ENCODE results near the gene CHRNB4.

The CHRNB4 gene

DNA sequence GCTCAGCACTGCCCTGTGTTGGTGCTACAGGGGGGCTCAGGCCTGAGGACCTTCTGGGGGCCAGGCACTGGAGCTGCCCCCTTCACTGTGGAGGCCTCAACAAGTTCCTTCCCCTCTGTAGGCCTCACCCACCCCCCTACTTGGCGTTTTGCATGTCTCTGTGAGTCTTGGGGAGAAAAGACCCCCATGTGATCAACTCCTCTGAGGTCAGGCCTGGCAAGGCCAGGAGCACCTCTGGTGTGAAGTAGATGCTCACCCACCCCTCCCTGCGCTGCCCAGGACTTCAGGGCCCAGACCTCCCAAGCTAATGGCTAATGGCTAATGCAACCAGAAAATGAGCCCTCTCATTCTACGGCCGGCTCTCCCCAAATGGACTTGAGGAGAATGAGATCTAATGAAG, 34.2 kb upstream of the CHRNB4 start:
- no peak overlapping the region for H3K27ac ChIP-seq
- TF ChIP-seq CTCF (IDR thresholded peaks at IDR 0.05) = no peak
- H3K79me2 ChIP-seq = no peaks in the 10 kb centered on the region
- H3K36me3 ChIP-seq (ENCODE audit: control insufficient read depth, insufficient read depth, low read length) = no peaks in the 10 kb centered on the region
- no peaks in the 10 kb centered on the region for H3K4me1 ChIP-seq
- no peak overlapping the region for H3K9ac ChIP-seq
- no peak overlapping the region for H2AFZ ChIP-seq
- no peak overlapping the region for H3K4me2 ChIP-seq (ENCODE audit: low read length)
- no peaks in the 10 kb centered on the region for H3K9me3 ChIP-seq (ENCODE audit: control insufficient read depth, low read length)
- no peak overlapping the region for H3K4me3 ChIP-seq (ENCODE audit: low read depth, low read length)
- no peaks in the 10 kb centered on the region for H3K27me3 ChIP-seq (ENCODE audit: control insufficient read depth, insufficient read depth, low read length)

DNA sequence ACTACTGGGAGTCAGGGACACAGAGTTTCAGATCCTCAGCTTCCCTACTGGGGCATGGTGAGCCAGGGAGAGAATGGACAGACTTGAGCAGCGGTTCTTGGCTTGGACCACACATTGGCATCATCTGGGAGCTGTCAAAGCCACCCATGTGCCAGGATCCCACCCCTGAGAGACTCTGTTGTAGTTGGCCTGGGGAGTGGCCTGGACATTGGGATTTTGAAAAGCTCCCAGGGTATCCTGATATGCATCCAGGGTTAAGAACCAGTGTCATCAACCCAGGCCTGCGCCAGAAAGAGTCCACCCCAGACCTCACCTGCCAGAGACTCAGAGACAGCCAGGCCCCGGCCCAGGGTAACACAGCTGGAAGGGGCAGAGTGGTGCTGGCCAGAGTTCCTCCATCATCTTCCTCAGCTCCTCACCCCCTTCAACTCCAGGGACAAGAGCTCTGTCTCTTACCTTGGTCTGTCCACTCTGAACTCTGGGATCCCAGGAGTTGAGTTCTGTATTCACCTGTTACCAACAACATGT, 33.0 kb upstream of the CHRNB4 start:
- H3K9me3 ChIP-seq (ENCODE audit: control insufficient read depth, low read length) = no peaks in the 10 kb centered on the region
- TF ChIP-seq CTCF (IDR thresholded peaks at IDR 0.05) = no peak
- no peak overlapping the region for H3K27ac ChIP-seq
- H3K27me3 ChIP-seq (ENCODE audit: control insufficient read depth, insufficient read depth, low read length) = no peaks in the 10 kb centered on the region
- H3K4me1 ChIP-seq = no peaks in the 10 kb centered on the region
- no peak overlapping the region for H3K4me2 ChIP-seq (ENCODE audit: low read length)
- H3K36me3 ChIP-seq (ENCODE audit: control insufficient read depth, insufficient read depth, low read length) = no peaks in the 10 kb centered on the region
- H3K4me3 ChIP-seq (ENCODE audit: low read depth, low read length) = no peak overlapping the region
- no peak overlapping the region for H3K9ac ChIP-seq
- no peaks in the 10 kb centered on the region for H3K79me2 ChIP-seq
- H2AFZ ChIP-seq = no peak overlapping the region

DNA sequence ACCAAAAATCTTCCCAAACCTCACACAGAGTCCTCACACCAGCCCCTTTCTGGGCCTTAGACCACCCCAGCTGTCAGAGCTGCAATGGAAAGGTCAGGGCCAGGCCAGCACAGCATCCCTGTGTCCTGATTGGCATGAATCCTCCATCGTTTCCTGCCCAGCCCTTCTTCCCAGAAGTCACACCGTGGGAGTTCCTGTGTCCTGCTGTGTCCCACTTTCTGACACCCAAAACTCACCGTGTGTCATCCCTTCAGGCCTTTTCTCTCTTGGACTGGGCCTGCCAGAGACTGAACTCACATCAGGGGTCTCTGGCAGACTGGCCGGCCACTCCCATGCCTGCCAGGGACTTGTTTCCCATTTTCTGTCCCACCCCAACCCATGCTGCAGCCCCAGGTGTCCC, 32.5 kb upstream of the CHRNB4 start:
- TF ChIP-seq CTCF (IDR thresholded peaks at IDR 0.05) = no peak

DNA sequence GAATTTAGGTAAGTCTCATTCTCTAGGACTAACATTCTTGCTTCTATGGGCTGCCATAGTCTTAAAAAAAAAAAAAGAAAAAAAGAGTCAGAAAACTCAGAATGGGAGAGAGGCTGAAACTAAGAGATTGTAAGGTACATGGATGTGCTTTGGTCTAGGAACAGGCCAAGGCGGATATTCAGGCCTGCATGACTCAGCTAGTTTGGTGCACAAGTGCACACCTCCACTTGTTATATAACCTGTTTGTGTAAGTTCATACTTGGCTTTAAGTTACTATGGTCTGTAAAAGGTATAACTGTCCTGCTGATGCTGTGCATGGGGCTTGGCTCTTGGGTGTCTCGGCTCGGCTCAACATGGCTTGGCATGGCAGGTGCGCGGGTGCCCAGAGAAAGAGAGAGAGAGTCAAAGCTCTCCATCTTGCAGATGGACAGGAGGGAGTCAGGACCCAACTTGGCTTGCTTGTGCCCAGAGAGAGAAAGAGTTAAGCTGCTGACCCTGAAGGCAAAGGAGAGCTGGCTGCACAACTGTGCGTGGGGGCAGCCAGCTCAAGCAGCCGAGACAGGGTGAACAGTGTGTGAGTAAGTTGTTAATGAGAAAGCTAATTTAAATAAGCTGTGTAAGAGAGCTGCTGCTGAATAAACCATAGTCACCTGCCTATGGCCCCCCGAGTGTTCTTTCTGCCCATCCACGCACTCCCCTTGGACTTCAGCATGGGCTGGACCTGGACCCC, 31.4 kb upstream of the CHRNB4 start:
- no peak overlapping the region for H3K27ac ChIP-seq
- no peaks in the 10 kb centered on the region for H3K36me3 ChIP-seq (ENCODE audit: control insufficient read depth, insufficient read depth, low read length)
- H3K4me1 ChIP-seq = no peaks in the 10 kb centered on the region
- H3K27me3 ChIP-seq (ENCODE audit: control insufficient read depth, insufficient read depth, low read length) = no peaks in the 10 kb centered on the region
- no peaks in the 10 kb centered on the region for H3K9me3 ChIP-seq (ENCODE audit: control insufficient read depth, low read length)
- TF ChIP-seq CTCF (IDR thresholded peaks at IDR 0.05) = no peak
- H3K9ac ChIP-seq = no peak overlapping the region
- H3K4me2 ChIP-seq (ENCODE audit: low read length) = no peak overlapping the region
- H2AFZ ChIP-seq = no peak overlapping the region
- H3K79me2 ChIP-seq = no peaks in the 10 kb centered on the region
- H3K4me3 ChIP-seq (ENCODE audit: low read depth, low read length) = no peak overlapping the region

More for the DNA sequence above, 32.5 kb upstream of the CHRNB4 start:
- Histone ChIP-seq H2AFZ (no peak overlapping the region), H3K4me2 (ENCODE audit: low read length) (no peak overlapping the region), H3K27ac (no peak overlapping the region), H3K36me3 (ENCODE audit: control insufficient read depth, insufficient read depth, low read length) (no peaks in the 10 kb centered on the region), H3K27me3 (ENCODE audit: control insufficient read depth, insufficient read depth, low read length) (no peaks in the 10 kb centered on the region), H3K9me3 (ENCODE audit: control insufficient read depth, low read length) (no peaks in the 10 kb centered on the region), H3K4me3 (ENCODE audit: low read depth, low read length) (no peak overlapping the region), H3K79me2 (no peaks in the 10 kb centered on the region), H3K4me1 (no peaks in the 10 kb centered on the region), H3K9ac (no peak overlapping the region)

All from parathyroid adenoma (tissue), 2 donors.